Esophagus muscularis mucosa (tissue), 3 donors: ENCODE data around the gene GAS6.

Experiments used
- POLR2A ChIP-seq: fragments of 450-650 bp; IDR thresholded peaks from one replicate; pipeline ENCODE4 v1.6.1; 2017; ENCODE audit warnings: antibody characterized with exemption, moderate library complexity, mild to moderate bottlenecking, low read depth
- TF ChIP-seq, protein P1 (sequence below), 3 experiments: fragments of 200-600 bp in 2 of 3; fragments of 450-650 bp in 1 of 3; sonication (generic) in 2 of 3; IDR thresholded peaks; one replicate each; pipeline ENCODE4 v1.5.1; 2017 to 2019; ENCODE audit warnings: antibody characterized with exemption in 3 of 3, mild to moderate bottlenecking in 2 of 3, moderate library complexity in 1 of 3

DNA sequence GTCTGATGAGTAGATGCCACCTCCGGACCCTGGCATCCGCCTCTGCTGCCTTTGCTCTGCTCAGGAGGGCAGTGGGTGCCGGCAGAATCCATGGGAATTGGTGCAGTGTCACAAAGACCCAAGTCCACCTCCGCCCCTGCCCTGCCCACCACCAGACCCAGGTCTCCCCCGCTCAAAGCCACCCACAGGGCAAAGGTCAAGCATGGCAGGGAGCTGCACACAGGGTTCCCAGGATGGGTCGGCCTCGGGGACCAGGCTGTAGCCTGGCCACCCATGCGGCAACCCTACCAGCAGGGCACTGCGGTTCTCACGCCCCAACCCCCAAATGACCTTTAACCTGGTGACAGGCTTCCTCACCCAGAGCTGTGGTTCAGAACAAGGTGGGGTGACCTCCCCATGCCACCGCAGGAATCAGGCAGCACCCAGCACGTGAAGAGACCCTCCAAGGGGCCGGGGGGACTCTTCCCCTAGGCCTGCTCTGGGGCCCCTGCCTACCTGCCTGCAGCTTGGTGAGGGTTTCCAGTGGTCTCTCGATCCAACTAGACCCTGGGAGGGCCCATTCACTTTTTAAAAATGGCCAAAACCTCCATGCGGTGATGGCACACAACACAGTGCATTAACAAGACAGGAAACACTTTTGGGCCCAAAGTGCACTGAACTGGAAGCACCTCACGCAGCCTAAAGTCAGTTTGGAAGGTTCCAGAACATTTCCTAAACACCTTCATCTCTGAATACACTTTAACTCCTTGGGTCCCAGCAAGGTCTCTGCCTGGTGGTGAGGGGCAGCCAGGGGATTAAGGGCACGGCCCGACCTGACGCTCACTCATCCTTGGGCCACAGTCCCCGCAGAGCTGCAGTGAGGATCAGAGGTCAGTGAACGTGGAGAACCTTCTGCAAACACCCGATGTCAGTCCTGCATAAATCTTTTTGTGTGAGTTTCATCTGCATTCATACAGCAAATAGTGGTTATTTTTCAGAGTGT is 11.0 kb downstream of the GAS6 start:
- TF ChIP-seq POLR2A: no peak
- TF ChIP-seq, protein P1, sequence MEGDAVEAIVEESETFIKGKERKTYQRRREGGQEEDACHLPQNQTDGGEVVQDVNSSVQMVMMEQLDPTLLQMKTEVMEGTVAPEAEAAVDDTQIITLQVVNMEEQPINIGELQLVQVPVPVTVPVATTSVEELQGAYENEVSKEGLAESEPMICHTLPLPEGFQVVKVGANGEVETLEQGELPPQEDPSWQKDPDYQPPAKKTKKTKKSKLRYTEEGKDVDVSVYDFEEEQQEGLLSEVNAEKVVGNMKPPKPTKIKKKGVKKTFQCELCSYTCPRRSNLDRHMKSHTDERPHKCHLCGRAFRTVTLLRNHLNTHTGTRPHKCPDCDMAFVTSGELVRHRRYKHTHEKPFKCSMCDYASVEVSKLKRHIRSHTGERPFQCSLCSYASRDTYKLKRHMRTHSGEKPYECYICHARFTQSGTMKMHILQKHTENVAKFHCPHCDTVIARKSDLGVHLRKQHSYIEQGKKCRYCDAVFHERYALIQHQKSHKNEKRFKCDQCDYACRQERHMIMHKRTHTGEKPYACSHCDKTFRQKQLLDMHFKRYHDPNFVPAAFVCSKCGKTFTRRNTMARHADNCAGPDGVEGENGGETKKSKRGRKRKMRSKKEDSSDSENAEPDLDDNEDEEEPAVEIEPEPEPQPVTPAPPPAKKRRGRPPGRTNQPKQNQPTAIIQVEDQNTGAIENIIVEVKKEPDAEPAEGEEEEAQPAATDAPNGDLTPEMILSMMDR (IDR thresholded peaks at IDR 0.05): no peak
